ENCODE measurements around the gene ZNF652.

DNA sequence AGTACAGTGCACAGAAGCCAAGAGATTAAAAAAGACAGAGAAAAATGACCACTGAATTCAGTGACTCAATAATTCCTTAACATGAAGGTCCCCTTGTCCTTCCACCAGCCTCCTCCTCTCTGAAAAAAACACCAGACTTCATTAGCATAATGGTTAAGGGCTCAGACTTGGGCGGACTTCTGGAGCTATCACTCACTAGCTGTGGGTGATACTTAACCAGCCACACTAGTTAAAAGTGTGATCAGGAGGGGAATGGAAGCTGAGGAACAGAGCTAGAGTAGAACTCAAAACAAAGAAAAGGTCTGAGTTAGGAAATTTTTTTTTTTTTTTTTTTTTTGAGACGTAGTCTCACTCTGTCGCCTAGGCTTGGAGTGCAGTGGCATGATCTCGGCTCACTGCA is 23.2 kb downstream of the ZNF652 start:
- TF ChIP-seq, protein P1, sequence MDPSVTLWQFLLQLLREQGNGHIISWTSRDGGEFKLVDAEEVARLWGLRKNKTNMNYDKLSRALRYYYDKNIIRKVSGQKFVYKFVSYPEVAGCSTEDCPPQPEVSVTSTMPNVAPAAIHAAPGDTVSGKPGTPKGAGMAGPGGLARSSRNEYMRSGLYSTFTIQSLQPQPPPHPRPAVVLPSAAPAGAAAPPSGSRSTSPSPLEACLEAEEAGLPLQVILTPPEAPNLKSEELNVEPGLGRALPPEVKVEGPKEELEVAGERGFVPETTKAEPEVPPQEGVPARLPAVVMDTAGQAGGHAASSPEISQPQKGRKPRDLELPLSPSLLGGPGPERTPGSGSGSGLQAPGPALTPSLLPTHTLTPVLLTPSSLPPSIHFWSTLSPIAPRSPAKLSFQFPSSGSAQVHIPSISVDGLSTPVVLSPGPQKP (IDR thresholded peaks at IDR 0.05; ENCODE audit: borderline replicate concordance, low read depth, low read length), result no peak
- TF ChIP-seq POLR2A (IDR thresholded peaks at IDR 0.05; ENCODE audit: low read depth, low read length) (no peak), MXI1 (IDR thresholded peaks at IDR 0.05; ENCODE audit: borderline replicate concordance, low read depth, low read length) (no peak)

Measured in IMR-90 (cell line).